BLaER1 treated with 17β-estradiol and CSF1 and Interleukin-3, amounts not matched to agents 10 nM and 100 nM (cell line): ENCODE data around the gene LSM12.

ENCODE experiments used
- H3K27ac ChIP-seq, 11 experiments: shearing (Covaris generic); formaldehyde crosslinking; 2 replicates each; pipeline ENCODE4 v1.8.1; 2022
- H3K27me3 ChIP-seq, 11 experiments: shearing (Covaris generic); formaldehyde crosslinking; 2 replicates each; pipeline ENCODE4 v1.8.1; 2022
- H3K36me3 ChIP-seq, 11 experiments: shearing (Covaris generic); formaldehyde crosslinking; 2 replicates each; pipeline ENCODE4 v1.8.1; 2022
- H3K4me1 ChIP-seq, 10 experiments: shearing (Covaris generic); formaldehyde crosslinking; 2 replicates each; pipeline ENCODE4 v1.8.1; 2022
- H3K4me2 ChIP-seq, 11 experiments: shearing (Covaris generic); formaldehyde crosslinking; 2 replicates each; pipeline ENCODE4 v1.8.1; 2022
- H3K4me3 ChIP-seq, 10 experiments: shearing (Covaris generic); formaldehyde crosslinking; 2 replicates each; pipeline ENCODE4 v1.8.1; 2022
- H3K9ac ChIP-seq, 11 experiments: shearing (Covaris generic); formaldehyde crosslinking; 2 replicates each; pipeline ENCODE4 v1.8.1; 2022
- H3K9me3 ChIP-seq, 11 experiments: shearing (Covaris generic); formaldehyde crosslinking; replicated peaks in 1 of 11; 2 replicates each; pipeline ENCODE4 v1.8.1; 2022
- H4K20me1 ChIP-seq, 11 experiments: shearing (Covaris generic); formaldehyde crosslinking; 2 replicates each; pipeline ENCODE4 v1.8.1; 2022
- Cebpa-rat ChIP-seq, 11 experiments: shearing (Covaris generic); IDR thresholded peaks; 2 replicates each; pipeline ENCODE4 v1.8.1; 2022

The LSM12 gene

DNA sequence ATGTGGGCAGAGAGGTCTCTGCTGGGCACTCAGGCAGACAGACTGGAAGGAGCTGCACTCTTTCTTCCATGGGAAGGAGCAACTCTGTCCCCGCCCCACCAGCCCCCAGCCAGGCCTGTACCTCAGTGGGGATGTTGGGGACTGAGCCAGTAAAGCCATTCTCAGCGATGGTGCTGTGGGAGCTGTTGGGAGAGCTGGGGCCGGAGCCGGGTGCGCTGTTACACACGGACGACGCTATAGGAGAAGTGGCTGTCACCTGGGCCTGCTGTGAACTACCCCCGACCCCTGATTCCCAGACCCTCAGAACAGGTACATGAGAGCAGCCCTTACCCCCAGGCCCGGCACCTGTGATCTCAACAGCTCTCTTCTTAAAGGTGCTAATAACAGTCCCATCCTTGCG is 25.6 kb upstream of the LSM12 start:
- H3K27ac ChIP-seq: peak overlapping the region in 3 of 11 experiments; percentile 13 to 34 (median 26); a peak in 2 of 22 replicates
- peaks cover 55 to 69% (median 63%) of the 10 kb centered on the region in 10 experiments for H3K4me1 ChIP-seq
- H3K36me3 ChIP-seq: peaks cover 34 to 67% (median 50%) of the 10 kb centered on the region in 11 experiments
- no peak overlapping the region for H3K4me3 ChIP-seq
- H3K9ac ChIP-seq: no peak overlapping the region
- no peak overlapping the region for H3K4me2 ChIP-seq
- no peak for TF ChIP-seq Cebpa-rat (IDR thresholded peaks at IDR 0.05)
- peaks cover 0 to 10% (median 4%) of the 10 kb centered on the region in 11 experiments; a peak in 9 of 22 replicates for H4K20me1 ChIP-seq
- H3K9me3 ChIP-seq: no peaks in the 10 kb centered on the region
- no peaks in the 10 kb centered on the region for H3K27me3 ChIP-seq

DNA sequence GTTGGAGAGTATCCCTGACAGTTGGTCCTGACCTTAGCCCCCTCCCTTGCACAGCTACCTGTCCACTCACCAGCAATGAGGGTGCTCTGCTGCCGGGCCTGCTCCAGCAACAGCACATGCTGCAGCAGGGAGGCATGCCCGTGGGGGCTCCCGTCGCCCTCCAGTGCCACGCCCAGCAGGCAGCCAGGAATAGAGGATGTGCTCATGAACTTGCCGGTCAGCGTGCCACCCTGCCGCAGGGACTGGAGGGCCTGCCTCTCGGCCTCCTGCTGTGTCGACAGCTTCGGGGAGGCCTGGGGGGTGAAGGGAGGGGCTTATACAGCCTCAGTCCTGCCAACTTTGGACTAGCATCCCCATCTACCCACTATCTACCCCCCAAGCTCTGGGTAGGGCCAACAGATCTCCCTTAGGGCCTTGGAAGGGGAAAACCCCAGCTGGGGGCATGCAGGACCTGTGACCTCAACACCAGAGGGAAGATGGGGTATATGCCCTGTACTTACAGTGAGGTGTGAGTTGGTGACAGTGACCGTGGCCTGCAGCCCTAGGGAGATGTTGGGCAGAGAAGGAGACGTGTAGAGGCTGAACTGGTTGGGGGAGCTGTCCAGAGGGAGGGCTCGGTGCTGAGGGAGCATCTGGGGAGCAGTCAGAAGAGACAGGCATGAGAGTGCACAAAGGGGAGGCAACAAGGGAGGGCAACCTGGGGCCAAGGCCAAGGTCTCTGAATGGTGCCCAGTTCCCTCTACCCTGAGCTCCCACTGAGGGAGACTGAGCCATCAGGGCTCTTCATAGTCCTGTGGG is 24.9 kb upstream of the LSM12 start:
- H3K4me1 ChIP-seq: peaks cover 55 to 69% (median 61%) of the 10 kb centered on the region in 10 experiments
- peak overlapping the region in 1 of 11 experiments; percentile 34; a peak in 1 of 22 replicates for H3K27ac ChIP-seq

DNA sequence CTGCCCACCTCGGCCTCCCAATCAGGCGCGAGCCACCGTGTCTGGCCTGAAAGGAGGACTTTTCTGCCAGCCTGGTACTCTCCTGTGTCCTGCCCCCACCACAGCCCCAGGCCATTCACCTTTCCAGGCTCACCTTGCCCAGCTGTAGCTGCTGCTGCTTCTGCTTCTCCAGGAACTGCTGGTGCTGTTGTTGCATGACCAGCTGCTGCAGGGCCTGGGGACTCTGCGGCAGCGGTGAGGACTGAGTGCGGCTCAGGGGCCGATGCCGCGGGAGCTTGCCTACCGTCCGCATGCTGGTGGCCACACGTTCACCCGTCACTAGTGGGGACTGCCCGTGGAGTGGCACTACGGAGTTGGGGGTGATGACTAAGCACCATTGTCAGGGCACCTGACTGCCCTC is 21.8 kb upstream of the LSM12 start:
- Histone ChIP-seq H4K20me1 (peaks cover 0 to 13% (median 4%) of the 10 kb centered on the region in 11 experiments; a peak in 11 of 22 replicates), H3K9ac (peak overlapping the region in 3 of 11 experiments; percentile 8 to 68 (median 46); a peak in 1 of 22 replicates), H3K4me2 (peak overlapping the region in 10 of 11 experiments; percentile 47 to 90 (median 82); a peak in 16 of 22 replicates), H3K4me3 (no peak overlapping the region), H3K27me3 (no peaks in the 10 kb centered on the region), H3K36me3 (peaks cover 50 to 92% (median 80%) of the 10 kb centered on the region in 11 experiments), H3K9me3 (no peaks in the 10 kb centered on the region), H3K4me1 (peaks cover 31 to 58% (median 36%) of the 10 kb centered on the region in 10 experiments), H3K27ac (peak overlapping the region in 2 of 11 experiments; percentile 25 to 74; a peak in 3 of 22 replicates)
- TF ChIP-seq Cebpa-rat (IDR thresholded peaks at IDR 0.05): no peak

More for the DNA sequence above, 24.9 kb upstream of the LSM12 start:
- H3K4me3 ChIP-seq: no peak overlapping the region
- H3K4me2 ChIP-seq: no peak overlapping the region; a peak in 1 of 22 replicates
- no peaks in the 10 kb centered on the region for H3K9me3 ChIP-seq
- peaks cover 0 to 11% (median 5%) of the 10 kb centered on the region in 11 experiments; a peak in 11 of 22 replicates for H4K20me1 ChIP-seq
- H3K9ac ChIP-seq: no peak overlapping the region
- H3K27me3 ChIP-seq: no peaks in the 10 kb centered on the region
- TF ChIP-seq Cebpa-rat (IDR thresholded peaks at IDR 0.05): no peak
- peaks cover 34 to 69% (median 52%) of the 10 kb centered on the region in 11 experiments for H3K36me3 ChIP-seq

DNA sequence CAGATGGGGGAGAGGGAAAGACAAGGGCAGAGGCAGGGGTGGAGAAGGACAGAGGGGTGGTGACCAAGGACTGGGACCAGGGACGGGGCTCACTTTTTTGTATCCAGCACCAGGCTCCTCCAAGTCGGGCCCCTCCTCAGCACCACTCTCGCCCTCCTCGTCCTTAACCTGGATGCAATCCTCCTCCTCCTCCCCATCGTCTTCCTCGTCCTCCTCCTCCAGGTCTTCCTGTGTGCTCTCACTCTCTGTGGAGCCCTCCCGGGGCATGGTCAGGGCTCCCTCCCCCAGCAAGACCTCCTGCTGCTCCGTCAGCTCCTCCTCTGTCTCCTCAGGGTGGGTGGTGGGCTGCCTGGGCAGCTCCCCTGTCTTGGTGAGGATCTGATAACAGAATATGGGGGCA is 20.8 kb upstream of the LSM12 start:
- no peak for TF ChIP-seq Cebpa-rat (IDR thresholded peaks at IDR 0.05)
- Histone ChIP-seq H3K4me2 (peak overlapping the region; percentile 47 to 90 (median 82)), H4K20me1 (peaks cover 0 to 13% (median 4%) of the 10 kb centered on the region in 11 experiments; a peak in 9 of 22 replicates), H3K36me3 (peaks cover 56 to 94% (median 86%) of the 10 kb centered on the region in 11 experiments), H3K4me3 (no peak overlapping the region; a peak in 1 of 20 replicates), H3K27me3 (no peaks in the 10 kb centered on the region), H3K9me3 (no peaks in the 10 kb centered on the region), H3K9ac (peak overlapping the region; percentile 46 to 69 (median 63); a peak in 19 of 22 replicates), H3K4me1 (peaks cover 25 to 59% (median 29%) of the 10 kb centered on the region in 10 experiments), H3K27ac (peak overlapping the region in 10 of 11 experiments; percentile 40 to 74 (median 58); a peak in 18 of 22 replicates)

DNA sequence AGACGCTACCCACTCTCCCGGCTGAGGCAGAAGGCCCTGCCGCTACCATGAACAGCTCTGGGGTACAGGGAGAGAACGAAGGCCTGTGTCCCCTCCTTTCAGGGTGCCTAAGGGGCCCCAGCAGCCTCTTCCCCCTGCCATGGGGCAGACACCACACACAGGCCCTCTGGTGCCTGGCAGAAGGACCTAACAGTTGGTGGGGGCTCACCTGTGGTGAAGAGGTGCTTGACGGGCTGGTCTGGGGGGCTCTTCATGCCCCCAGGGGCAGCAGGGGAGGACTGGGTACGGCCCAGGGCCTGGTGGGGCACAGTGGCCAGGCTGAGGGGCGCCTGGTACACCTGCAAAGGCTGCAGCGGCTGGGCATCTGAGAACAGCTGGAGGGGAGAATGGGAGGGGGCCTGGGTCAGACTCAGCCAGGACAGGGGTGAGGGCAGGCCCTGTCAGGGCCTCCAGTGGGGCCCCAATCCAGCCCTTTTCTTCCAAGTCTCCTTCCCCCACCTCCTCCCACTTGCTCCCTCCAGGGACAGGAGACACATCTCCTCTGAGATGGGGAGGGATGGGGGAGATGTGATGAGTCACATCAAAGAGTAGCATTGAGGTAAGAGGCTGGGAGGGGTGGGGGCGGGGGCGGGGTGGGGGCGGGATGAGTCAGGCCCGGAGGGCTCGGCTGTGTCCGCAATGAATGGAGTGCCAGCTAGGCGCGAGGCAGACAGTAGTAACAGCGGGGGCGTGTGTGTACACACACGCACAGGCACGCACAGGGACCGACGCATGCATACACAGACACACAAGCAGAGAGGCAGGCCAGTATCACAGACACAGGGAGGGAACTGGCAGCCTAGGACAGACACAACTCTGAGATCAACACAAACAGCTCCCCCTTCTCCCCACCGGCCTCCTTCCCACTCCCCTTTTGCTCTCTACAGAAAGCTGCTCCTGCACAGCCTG is 20.2 kb upstream of the LSM12 start:
- Histone ChIP-seq H3K4me3 (no peak overlapping the region), H3K27ac (peak overlapping the region in 10 of 11 experiments; percentile 40 to 80 (median 68); a peak in 20 of 22 replicates), H3K4me2 (peak overlapping the region; percentile 47 to 90 (median 82)), H4K20me1 (peaks cover 0 to 13% (median 4%) of the 10 kb centered on the region in 11 experiments; a peak in 10 of 22 replicates), H3K4me1 (peaks cover 25 to 66% (median 29%) of the 10 kb centered on the region in 10 experiments), H3K27me3 (no peaks in the 10 kb centered on the region), H3K36me3 (peaks cover 56 to 94% (median 86%) of the 10 kb centered on the region in 11 experiments), H3K9ac (peak overlapping the region; percentile 46 to 69 (median 63); a peak in 20 of 22 replicates), H3K9me3 (no peaks in the 10 kb centered on the region)
- no peak for TF ChIP-seq Cebpa-rat (IDR thresholded peaks at IDR 0.05)

- peaks cover 26 to 63% (median 28%) of the 10 kb centered on the region in 10 experiments for H3K4me1 ChIP-seq
- H3K4me3 ChIP-seq: no peak overlapping the region
- peaks cover 0 to 13% (median 4%) of the 10 kb centered on the region in 11 experiments; a peak in 9 of 22 replicates for H4K20me1 ChIP-seq
- H3K4me2 ChIP-seq: peak overlapping the region in 10 of 11 experiments; percentile 35 to 83 (median 76); a peak in 15 of 22 replicates
- H3K36me3 ChIP-seq: peaks cover 54 to 93% (median 86%) of the 10 kb centered on the region in 11 experiments
- no peaks in the 10 kb centered on the region for H3K27me3 ChIP-seq
- peak overlapping the region; percentile 27 to 66 (median 56); a peak in 17 of 22 replicates for H3K9ac ChIP-seq
- H3K27ac ChIP-seq: peak overlapping the region in 10 of 11 experiments; percentile 13 to 80 (median 68); a peak in 20 of 22 replicates
- no peaks in the 10 kb centered on the region for H3K9me3 ChIP-seq
- no peak for TF ChIP-seq Cebpa-rat (IDR thresholded peaks at IDR 0.05)
Measured at GRCh38 chr17:44085908-44086307, 19.4 kb upstream of the LSM12 start.

DNA sequence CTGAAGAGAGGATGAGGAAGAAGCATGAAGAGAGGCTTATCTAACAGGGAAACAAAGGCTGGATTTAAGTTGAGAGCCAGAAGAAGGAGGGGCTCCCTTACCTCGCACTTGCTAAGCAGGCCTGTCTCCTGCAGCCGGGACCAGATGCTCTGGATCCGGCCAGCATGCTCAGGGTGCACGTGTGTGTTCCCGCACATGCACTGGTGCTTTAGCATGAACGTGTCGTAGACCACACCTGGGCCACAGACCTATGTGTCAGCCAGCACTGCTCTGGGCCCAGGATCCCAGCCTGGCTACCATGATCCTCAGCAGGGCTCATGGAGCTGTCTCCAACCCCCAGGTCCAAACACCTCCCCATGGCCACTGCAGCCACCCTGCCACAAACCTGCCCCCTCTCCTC is 18.4 kb upstream of the LSM12 start:
- Histone ChIP-seq H3K9me3 (no peaks in the 10 kb centered on the region), H4K20me1 (peaks cover 0 to 22% (median 8%) of the 10 kb centered on the region in 11 experiments; a peak in 10 of 22 replicates), H3K4me1 (peaks cover 35 to 73% (median 38%) of the 10 kb centered on the region in 10 experiments), H3K27me3 (no peaks in the 10 kb centered on the region), H3K36me3 (peaks cover 60 to 93% (median 84%) of the 10 kb centered on the region in 11 experiments), H3K27ac (peak overlapping the region in 5 of 11 experiments; percentile 11 to 31 (median 27); a peak in 5 of 22 replicates), H3K4me3 (no peak overlapping the region), H3K4me2 (no peak overlapping the region), H3K9ac (peak overlapping the region in 4 of 11 experiments; percentile 26 to 35 (median 30); a peak in 2 of 22 replicates)
- TF ChIP-seq Cebpa-rat (IDR thresholded peaks at IDR 0.05): no peak

DNA sequence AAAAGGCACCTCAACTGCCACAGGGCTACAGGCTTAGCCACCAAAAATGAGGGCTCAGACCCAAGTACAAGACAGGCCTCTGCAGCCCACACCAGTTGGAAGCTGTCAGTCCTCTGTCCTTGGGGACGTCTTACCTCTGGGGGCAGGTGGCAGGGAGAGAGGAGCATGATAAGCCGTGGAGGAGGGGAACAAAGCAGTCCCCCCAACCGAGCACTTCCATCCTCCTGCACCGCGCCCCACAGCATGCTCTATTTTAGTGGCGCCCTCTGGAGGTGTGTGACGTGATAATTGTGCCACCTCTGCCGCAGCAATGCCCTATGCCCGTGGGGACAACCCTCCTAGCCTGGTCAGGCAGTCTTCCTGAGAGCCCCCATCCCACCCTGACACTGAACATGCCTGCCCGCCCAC is 17.7 kb upstream of the LSM12 start:
- Histone ChIP-seq H3K27me3 (no peaks in the 10 kb centered on the region), H3K9me3 (no peaks in the 10 kb centered on the region), H3K4me3 (no peak overlapping the region), H4K20me1 (peaks cover 0 to 22% (median 9%) of the 10 kb centered on the region in 11 experiments; a peak in 10 of 22 replicates), H3K36me3 (peaks cover 58 to 93% (median 79%) of the 10 kb centered on the region in 11 experiments), H3K9ac (0 out of 22 replicates have a peak overlapping the region, but pooled peaks of 1 of the 11 experiments have one; percentile 28), H3K27ac (no peak overlapping the region), H3K4me2 (no peak overlapping the region), H3K4me1 (peaks cover 37 to 80% (median 45%) of the 10 kb centered on the region in 10 experiments)
- TF ChIP-seq Cebpa-rat (IDR thresholded peaks at IDR 0.05): no peak
